Liver (tissue), 3 donors: ENCODE data around the gene RUBCN.

Source experiments
- JUND ChIP-seq, 2 donors: IDR thresholded peaks; 2 replicates each; pipeline ENCODE4 v1.6.1; 2016; ENCODE audit warnings: antibody characterized with exemption in 2 of 2
- SP1 ChIP-seq: IDR thresholded peaks from 2 replicates; pipeline ENCODE4 v1.6.1; 2018; ENCODE audit warnings: antibody characterized with exemption, mild to moderate bottlenecking
- TAF1 ChIP-seq: conservative IDR thresholded peaks from 2 replicates; pipeline ENCODE4 v1.6.1; 2016; ENCODE audit warnings: antibody characterized with exemption, mild to moderate bottlenecking
- YY1 ChIP-seq: IDR thresholded peaks from 2 replicates; pipeline ENCODE4 v1.6.1; 2016; ENCODE audit warnings: antibody characterized with exemption, mild to moderate bottlenecking
- TF ChIP-seq, protein P1 (sequence below): fragments of 150-350 bp; IDR thresholded peaks from 2 replicates; pipeline ENCODE4 v1.5.1; 2017; ENCODE audit warnings: improper control_type of control experiment, low read depth, low read length; ENCODE audit not compliant: missing input control
- TF ChIP-seq, protein P2 (sequence below): IDR thresholded peaks from 2 replicates; pipeline ENCODE4 v1.6.1; 2016; ENCODE audit warnings: antibody characterized with exemption
- donor health status: healthy.
- donor health status: healthy.

DNA sequence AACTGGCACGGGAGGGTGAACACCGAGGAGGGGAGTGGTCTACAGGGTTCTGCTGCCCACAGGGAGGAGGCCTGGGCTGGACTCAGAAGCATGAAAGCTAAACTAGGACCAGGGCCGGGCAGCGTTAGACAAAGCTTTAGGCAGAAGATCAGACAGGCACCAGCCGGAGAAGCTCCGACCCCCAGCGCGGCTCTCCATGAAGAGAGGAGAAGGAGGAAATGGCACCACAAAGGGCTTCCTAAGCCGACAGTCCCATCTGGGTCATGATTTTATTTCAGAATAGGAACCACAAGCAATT, 61.2 kb downstream of the RUBCN start:
- TF ChIP-seq TAF1 (no peak), JUND (IDR thresholded peaks at IDR 0.05) (no peak), YY1 (no peak), SP1 (no peak)
- TF ChIP-seq, protein P1, sequence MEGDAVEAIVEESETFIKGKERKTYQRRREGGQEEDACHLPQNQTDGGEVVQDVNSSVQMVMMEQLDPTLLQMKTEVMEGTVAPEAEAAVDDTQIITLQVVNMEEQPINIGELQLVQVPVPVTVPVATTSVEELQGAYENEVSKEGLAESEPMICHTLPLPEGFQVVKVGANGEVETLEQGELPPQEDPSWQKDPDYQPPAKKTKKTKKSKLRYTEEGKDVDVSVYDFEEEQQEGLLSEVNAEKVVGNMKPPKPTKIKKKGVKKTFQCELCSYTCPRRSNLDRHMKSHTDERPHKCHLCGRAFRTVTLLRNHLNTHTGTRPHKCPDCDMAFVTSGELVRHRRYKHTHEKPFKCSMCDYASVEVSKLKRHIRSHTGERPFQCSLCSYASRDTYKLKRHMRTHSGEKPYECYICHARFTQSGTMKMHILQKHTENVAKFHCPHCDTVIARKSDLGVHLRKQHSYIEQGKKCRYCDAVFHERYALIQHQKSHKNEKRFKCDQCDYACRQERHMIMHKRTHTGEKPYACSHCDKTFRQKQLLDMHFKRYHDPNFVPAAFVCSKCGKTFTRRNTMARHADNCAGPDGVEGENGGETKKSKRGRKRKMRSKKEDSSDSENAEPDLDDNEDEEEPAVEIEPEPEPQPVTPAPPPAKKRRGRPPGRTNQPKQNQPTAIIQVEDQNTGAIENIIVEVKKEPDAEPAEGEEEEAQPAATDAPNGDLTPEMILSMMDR = no peak
- TF ChIP-seq, protein P2, sequence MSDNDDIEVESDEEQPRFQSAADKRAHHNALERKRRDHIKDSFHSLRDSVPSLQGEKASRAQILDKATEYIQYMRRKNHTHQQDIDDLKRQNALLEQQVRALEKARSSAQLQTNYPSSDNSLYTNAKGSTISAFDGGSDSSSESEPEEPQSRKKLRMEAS = no peak
